Ascending aorta (tissue), 2 donors: Measurements from ENCODE around the gene ENC1. TPM values are rescaled to one million over a fixed set of nuclear protein-coding genes. Genes with fewer than 3 reads are reported as not detected.
"Not testable (repeated sequence)": the region's sequence is repeated elsewhere in the genome, so short reads cannot be mapped to it uniquely, and the experiment has no call there.

Source experiments
- DNase-seq, 2 donors: peaks; one replicate each; pipeline ENCODE4 v3.0.0-alpha.2; 2019; ENCODE audit warnings: low spot score in 2 of 2
- H3K27ac ChIP-seq, 2 donors: fragments of 200-600 bp; sonication (generic); one replicate each; pipeline ENCODE4 v1.5.1; 2016 to 2017; ENCODE audit warnings: mild to moderate bottlenecking in 1 of 2
- H3K27me3 ChIP-seq: fragments of 200-600 bp; sonication (generic); one replicate; pipeline ENCODE4 v1.5.1; 2017
- H3K36me3 ChIP-seq, 2 donors: fragments of 200-600 bp; sonication (generic); one replicate each; pipeline ENCODE4 v1.5.1; 2016
- H3K4me1 ChIP-seq, 2 donors: fragments of 200-600 bp; sonication (generic); one replicate each; pipeline ENCODE4 v1.5.1; 2016 to 2017; ENCODE audit warnings: mild to moderate bottlenecking in 1 of 2
- H3K4me3 ChIP-seq, 2 donors: fragments of 200-600 bp; sonication (generic); one replicate each; pipeline ENCODE4 v1.5.1; 2016 to 2017; ENCODE audit warnings: mild to moderate bottlenecking in 1 of 2
- H3K9me3 ChIP-seq, 2 donors: fragments of 200-600 bp; sonication (generic); one replicate each; pipeline ENCODE4 v1.5.1; 2016
- CTCF ChIP-seq, 3 experiments: fragments of 200-600 bp in 2 of 3; fragments of 450-650 bp in 1 of 3; sonication (generic) in 2 of 3; IDR thresholded peaks; one replicate each; pipeline ENCODE4 v1.5.1; 2016 to 2019; ENCODE audit warnings: antibody characterized with exemption in 3 of 3, mild to moderate bottlenecking in 1 of 3, moderate library complexity in 1 of 3
- intact Hi-C: fragments of 100-400 bp; cut with DNase I; formaldehyde crosslinking; loops from one replicate; pipeline ENCODE4 v1.15.1; 2023
- total RNA-seq: library from RNA; depleted of rRNA; stranded (reverse); fragments of >200 nt; gene quantifications from one replicate; pipeline ENCODE4 v1.1.0, GENCODE V29; 2016

ENC1 gene
- total RNA-seq, 1 donor from 2014 or later = 12.9 TPM

GRCh38 chr5:74679966-74680365 is 39.4 kb upstream of the ENC1 start:
- H3K4me3 ChIP-seq = no peak overlapping the region
- H3K9me3 ChIP-seq = no peaks in the 10 kb centered on the region
- intact Hi-C loops = loop anchor here (10.0 kb wide), 1 partner anchor 375 kb away; the partner anchor contains the start of gene GCNT4
- TF ChIP-seq CTCF (IDR thresholded peaks at IDR 0.05) = no peak
- no peak for DNase-seq
- peaks cover 0 to 2% of the 10 kb centered on the region in 2 donors for H3K4me1 ChIP-seq
- H3K27me3 ChIP-seq = no peaks in the 10 kb centered on the region
- H3K36me3 ChIP-seq = no peaks in the 10 kb centered on the region
- no peak overlapping the region for H3K27ac ChIP-seq

- H3K4me3 ChIP-seq, H3K4me1 ChIP-seq, H3K36me3 ChIP-seq, H3K9me3 ChIP-seq, DNase-seq, intact Hi-C loops, H3K27ac ChIP-seq, H3K27me3 ChIP-seq: not testable (repeated sequence)
Measured at GRCh38 chr5:74679300-74679699, 38.8 kb upstream of the ENC1 start.

GRCh38 chr5:74678123-74678522 is 37.6 kb upstream of the ENC1 start:
- H3K27ac ChIP-seq, H3K36me3 ChIP-seq, DNase-seq, H3K27me3 ChIP-seq, H3K4me1 ChIP-seq, intact Hi-C loops, H3K4me3 ChIP-seq, H3K9me3 ChIP-seq: not testable (repeated sequence)

- H3K27me3 ChIP-seq, H3K9me3 ChIP-seq, H3K36me3 ChIP-seq, DNase-seq, intact Hi-C loops, H3K4me3 ChIP-seq, H3K27ac ChIP-seq: not testable (repeated sequence)
- peaks cover 0 to 14% of the 10 kb centered on the region in 2 donors for H3K4me1 ChIP-seq
Measured at GRCh38 chr5:74676466-74676865, 35.9 kb upstream of the ENC1 start.

- DNase-seq = no peak
- H3K27ac ChIP-seq = peak overlapping the region; percentile 33 to 57
- no peaks in the 10 kb centered on the region for H3K9me3 ChIP-seq
- intact Hi-C loops = loop anchor here (2.0 kb wide), 1 partner anchor 246 kb away; no protein-coding TSS in a partner anchor
- peak overlapping the region; percentile 35 to 49 for H3K4me3 ChIP-seq
- no peaks in the 10 kb centered on the region for H3K36me3 ChIP-seq
- no peaks in the 10 kb centered on the region for H3K27me3 ChIP-seq
- H3K4me1 ChIP-seq = peaks cover 0 to 14% of the 10 kb centered on the region in 2 donors
- peak in 2 of 3 experiments; percentile 40 to 54 for TF ChIP-seq CTCF (IDR thresholded peaks at IDR 0.05)
Measured at GRCh38 chr5:74673011-74673790, 32.7 kb upstream of the ENC1 start.

- H3K36me3 ChIP-seq = no peaks in the 10 kb centered on the region
- H3K27me3 ChIP-seq = no peaks in the 10 kb centered on the region
- intact Hi-C loops = loop anchor here (2.0 kb wide), 1 partner anchor 246 kb away; no protein-coding TSS in a partner anchor
- no peak for TF ChIP-seq CTCF (IDR thresholded peaks at IDR 0.05)
- no peak overlapping the region for H3K4me3 ChIP-seq
- peaks cover 0 to 14% of the 10 kb centered on the region in 2 donors for H3K4me1 ChIP-seq
- no peaks in the 10 kb centered on the region for H3K9me3 ChIP-seq
- no peak for DNase-seq
- peak overlapping the region; percentile 33 to 57 for H3K27ac ChIP-seq
Measured at GRCh38 chr5:74672215-74672877, 31.8 kb upstream of the ENC1 start.

GRCh38 chr5:74670396-74671038 is 30.0 kb upstream of the ENC1 start:
- H3K36me3 ChIP-seq = no peaks in the 10 kb centered on the region
- no peaks in the 10 kb centered on the region for H3K27me3 ChIP-seq
- peaks cover 0 to 14% of the 10 kb centered on the region in 2 donors for H3K4me1 ChIP-seq
- no peaks in the 10 kb centered on the region for H3K9me3 ChIP-seq
- intact Hi-C loops = no loop called here
- H3K4me3 ChIP-seq = no peak overlapping the region
- no peak overlapping the region for H3K27ac ChIP-seq
- TF ChIP-seq CTCF (IDR thresholded peaks at IDR 0.05) = no peak
- DNase-seq = no peak
